ENCODE results near the gene COIL. TPM values are rescaled to one million over a fixed set of nuclear protein-coding genes. Genes with fewer than 3 reads are reported as not detected.
A peak's percentile ranks its signal among the peaks of the same experiment; 100 is the strongest.

Gene COIL, protein sequence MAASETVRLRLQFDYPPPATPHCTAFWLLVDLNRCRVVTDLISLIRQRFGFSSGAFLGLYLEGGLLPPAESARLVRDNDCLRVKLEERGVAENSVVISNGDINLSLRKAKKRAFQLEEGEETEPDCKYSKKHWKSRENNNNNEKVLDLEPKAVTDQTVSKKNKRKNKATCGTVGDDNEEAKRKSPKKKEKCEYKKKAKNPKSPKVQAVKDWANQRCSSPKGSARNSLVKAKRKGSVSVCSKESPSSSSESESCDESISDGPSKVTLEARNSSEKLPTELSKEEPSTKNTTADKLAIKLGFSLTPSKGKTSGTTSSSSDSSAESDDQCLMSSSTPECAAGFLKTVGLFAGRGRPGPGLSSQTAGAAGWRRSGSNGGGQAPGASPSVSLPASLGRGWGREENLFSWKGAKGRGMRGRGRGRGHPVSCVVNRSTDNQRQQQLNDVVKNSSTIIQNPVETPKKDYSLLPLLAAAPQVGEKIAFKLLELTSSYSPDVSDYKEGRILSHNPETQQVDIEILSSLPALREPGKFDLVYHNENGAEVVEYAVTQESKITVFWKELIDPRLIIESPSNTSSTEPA
- total RNA-seq, result 1 to 10 TPM; 9.2 to 9.4 TPM
- long read RNA-seq, transcript COIL-201 (7 exons, 2,650 nt), result major isoform, 9 of 15 reads
- long read RNA-seq, partial matches to known transcripts, result 4 of 15 reads
- long read RNA-seq, other reads (novel, unspliced or antisense), result 2 of 15 reads

DNA sequence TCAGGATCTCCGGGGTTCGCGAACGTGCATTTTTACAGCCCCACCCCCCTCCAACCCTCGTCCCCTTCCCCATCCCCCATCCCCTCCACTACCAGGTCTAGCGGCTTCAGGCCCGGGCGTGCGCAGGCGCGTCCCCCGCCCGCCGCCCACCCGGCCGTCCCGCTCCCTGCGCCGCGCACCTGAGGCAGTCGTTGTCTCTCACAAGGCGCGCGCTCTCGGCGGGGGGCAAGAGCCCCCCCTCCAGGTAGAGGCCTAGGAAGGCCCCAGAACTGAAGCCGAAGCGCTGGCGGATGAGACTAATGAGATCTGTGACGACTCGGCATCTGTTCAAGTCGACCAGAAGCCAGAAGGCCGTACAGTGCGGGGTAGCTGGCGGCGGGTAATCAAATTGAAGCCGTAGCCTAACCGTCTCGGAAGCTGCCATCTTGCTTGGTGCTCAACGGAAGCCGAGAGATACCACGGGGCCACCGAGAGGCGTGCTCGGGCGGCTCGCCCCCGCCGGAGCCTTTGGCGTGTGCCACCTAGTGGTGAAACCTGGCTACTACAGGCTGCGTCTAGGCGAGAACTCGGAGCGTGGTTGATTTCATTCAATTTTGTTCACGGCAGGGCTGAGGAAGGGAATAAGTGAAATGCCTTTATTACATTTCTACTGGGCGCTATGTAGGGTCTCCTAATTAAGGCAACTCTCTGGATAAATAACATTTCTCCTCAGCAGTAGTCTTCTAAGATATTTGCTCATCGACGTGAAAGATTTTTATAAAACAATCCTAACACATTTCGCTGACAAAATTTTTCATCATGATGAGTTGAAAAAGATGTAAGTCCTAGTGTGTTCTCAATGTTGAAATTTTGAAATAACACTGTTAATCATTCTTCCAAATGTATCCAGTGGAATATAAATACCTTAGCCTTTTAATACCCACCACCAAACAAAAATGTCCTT lies at the start of gene COIL:
COIL (minus strand) TSS at position 455 of the 943 bp plus-strand sequence; CDS start at position 424, 31 bp downstream.
- peak; percentile 98 to 99 for ATAC-seq

GRCh38 chr17:57010487-57010886 lies 49.6 kb upstream of the COIL start:
- intact Hi-C loops (cut with DNase I), result no loop called here

More for the DNA sequence above, at the start of gene COIL:
- peak; percentile 92 for DNase-seq
- intact Hi-C loops (cut with DNase I), result no loop called here

GRCh38 chr17:57009737-57010445 lies 49.0 kb upstream of the COIL start:
- intact Hi-C loops (cut with DNase I), result loop anchor here (5.0 to 10.0 kb wide), 2 partner anchors 102 to 105 kb away; no protein-coding TSS in a partner anchor
- peak; percentile 51 for DNase-seq

More at GRCh38 chr17:57010487-57010886, 49.6 kb upstream of the COIL start:
- no peak for DNase-seq
- no peak for ATAC-seq

DNA sequence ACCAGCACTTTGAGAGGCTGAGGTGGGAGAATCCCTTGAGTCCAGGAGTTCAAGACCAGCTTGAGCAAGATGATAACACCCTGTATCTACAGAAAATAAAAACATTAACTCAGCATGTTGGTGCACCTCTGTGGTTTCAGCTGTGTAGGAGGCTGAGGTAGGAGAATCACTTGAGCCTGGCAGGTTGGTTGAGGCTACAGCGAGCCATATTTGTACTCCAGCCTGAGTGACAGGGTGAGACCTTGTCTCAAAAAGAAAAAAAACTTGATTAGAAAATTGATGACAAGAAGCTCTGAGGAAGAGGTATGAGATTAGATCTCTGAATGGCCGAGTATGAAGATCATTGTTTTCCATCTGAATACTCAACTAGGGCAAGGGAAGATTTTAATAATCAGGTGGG lies 48.1 kb upstream of the COIL start:
- DNase-seq (no peak), ATAC-seq (no peak)
- intact Hi-C loops (cut with DNase I), result loop anchor here (5.0 to 10.0 kb wide), 2 partner anchors 103 to 106 kb away; no protein-coding TSS in a partner anchor

More at GRCh38 chr17:57009737-57010445, 49.0 kb upstream of the COIL start:
- ATAC-seq, result peak; percentile 63 to 76

DNA sequence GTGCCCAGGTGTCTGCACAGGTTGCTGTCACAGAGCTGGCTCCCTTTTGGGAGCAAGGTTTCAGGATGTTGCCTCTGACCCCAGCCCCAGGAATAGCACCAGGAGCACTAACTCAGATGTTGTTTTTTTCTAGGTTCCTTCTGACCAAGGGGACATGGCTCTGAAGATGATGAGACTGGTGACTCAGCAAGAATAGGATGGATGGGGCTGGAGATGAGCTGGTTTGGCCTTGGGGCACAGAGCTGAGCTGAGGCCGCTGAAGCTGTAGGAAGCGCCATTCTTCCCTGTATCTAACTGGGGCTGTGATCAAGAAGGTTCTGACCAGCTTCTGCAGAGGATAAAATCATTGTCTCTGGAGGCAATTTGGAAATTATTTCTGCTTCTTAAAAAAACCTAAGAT lies 45.2 kb upstream of the COIL start:
- no peak for DNase-seq
- no peak for ATAC-seq
- intact Hi-C loops (cut with DNase I), result loop anchor here (5.0 to 10.0 kb wide), 2 partner anchors 106 to 109 kb away; no protein-coding TSS in a partner anchor

GRCh38 chr17:57004944-57005579 lies 44.2 kb upstream of the COIL start:
- DNase-seq (no peak), ATAC-seq (peak; percentile 29 to 61)
- intact Hi-C loops (cut with DNase I), result loop anchor here (5.0 to 10.0 kb wide), 2 partner anchors 107 to 110 kb away; no protein-coding TSS in a partner anchor

DNA sequence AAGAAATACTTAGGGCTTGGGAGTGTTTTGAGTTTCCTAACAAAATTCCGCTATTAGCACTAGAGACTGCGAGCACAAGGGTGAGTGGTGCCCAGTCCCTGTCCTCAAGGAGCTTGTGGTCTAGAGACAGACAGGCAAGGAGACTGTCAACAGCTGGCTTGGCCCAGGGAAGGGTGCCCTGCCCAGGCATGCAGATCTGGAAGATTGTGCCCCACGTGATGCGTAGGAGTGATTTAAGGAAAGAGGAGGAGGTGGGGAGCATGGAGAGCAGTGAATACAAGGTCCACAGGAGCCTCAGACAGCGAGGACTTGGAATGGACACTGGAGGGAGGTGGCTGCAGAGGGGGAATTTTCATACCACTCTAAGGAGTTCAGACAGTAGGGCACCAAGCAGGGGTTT lies 42.1 kb upstream of the COIL start:
- intact Hi-C loops (cut with DNase I), result loop anchor here in 1 of 2 donors (10.0 kb wide), 1 partner anchor 112 kb away; no protein-coding TSS in a partner anchor
- ATAC-seq, result no peak

DNA sequence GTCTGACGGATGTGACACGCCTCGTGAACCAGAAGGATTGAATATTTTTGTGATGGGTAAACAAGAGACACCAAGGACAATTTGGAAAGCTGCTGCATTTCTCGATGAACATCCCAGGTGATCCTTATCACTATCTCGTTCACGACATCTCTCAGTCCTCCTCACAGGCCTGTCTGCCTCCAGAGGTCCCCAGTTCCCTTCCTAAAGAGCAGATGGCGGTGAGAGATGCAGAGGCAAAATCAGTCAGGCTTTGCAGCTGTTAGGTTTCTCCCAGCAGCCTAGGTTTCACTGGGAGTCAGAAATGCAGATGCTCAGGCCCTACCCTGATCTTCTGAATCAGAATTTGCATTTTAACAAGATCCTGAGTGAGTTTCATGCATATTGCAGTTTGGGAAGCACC lies 40.7 kb upstream of the COIL start:
- DNase-seq (no peak), ATAC-seq (no peak)
- intact Hi-C loops (cut with DNase I), result loop anchor here in 1 of 2 donors (10.0 kb wide), 1 partner anchor 113 kb away; no protein-coding TSS in a partner anchor

More for the DNA sequence above, 42.1 kb upstream of the COIL start:
- DNase-seq, result no peak

- intact Hi-C loops (cut with DNase I), result no loop called here
- DNase-seq, result no peak
- ATAC-seq, result no peak
Observed at GRCh38 chr17:56997313-56997712, 36.5 kb upstream of the COIL start.

- DNase-seq, result no peak
- ATAC-seq, result no peak
Observed at GRCh38 chr17:56995766-56996165, 34.9 kb upstream of the COIL start.

GRCh38 chr17:56994009-56994792 lies 33.4 kb upstream of the COIL start:
- intact Hi-C loops (cut with DNase I), result no loop called here
- peak in 1 of 2 donors; percentile 85 for ATAC-seq
- no peak for DNase-seq

More at GRCh38 chr17:56995766-56996165, 34.9 kb upstream of the COIL start:
- intact Hi-C loops (cut with DNase I), result no loop called here

DNA sequence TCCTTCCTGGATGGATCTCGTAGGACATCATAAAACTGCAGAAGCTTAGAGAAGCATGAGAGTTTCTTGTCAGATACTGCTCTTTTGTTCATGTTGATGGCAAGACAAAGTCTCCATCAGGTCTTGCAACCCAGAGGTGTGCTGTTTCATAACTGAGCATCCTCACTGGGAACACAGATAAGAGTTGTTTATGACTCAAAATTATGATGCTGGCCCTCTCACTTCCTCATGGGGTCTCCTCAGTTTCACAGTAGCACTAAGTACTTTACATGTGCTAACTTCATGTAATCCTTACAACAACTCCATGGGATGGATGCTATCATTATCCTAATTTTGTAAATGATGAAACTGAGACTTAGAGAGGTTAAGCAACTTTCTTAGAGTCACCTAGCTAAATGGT lies 31.5 kb upstream of the COIL start:
- ATAC-seq (no peak), DNase-seq (no peak)
- intact Hi-C loops (cut with DNase I), result no loop called here

DNA sequence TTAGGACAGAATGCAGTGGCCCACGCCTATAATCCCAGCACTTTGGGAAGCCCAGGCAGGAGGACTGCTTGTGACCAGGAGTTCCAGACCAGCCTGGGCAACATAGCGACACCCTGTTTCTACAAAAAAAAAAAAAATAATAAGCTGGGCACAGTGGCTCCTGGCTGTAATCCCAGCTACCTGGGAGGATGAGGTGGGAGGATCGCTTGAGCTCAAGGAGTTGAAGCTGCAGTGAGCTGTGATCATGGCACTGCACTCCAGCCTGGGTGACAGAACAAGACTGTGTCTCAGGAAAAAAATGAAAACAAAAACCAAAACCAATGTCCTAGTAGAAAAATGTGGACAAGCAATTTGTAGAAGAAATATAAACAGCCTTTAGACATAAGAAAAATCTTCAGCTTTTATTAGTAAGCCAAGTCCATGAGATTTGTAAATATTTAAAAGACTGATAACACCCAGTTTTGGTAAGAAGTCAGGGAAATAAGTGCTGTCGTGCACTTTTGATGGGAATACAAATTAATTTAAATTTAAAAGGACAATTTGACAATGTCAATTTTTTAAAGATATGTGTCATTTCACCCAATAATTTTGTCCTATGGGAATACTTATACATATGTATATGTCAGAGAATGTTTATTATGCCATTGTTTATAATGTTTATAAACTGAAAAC lies 28.2 kb upstream of the COIL start:
- ATAC-seq (no peak), DNase-seq (no peak)
- intact Hi-C loops (cut with DNase I), result no loop called here

- intact Hi-C loops (cut with DNase I), result no loop called here
- no peak for DNase-seq
- no peak for ATAC-seq
Observed at GRCh38 chr17:56987283-56987834, 26.5 kb upstream of the COIL start.

DNA sequence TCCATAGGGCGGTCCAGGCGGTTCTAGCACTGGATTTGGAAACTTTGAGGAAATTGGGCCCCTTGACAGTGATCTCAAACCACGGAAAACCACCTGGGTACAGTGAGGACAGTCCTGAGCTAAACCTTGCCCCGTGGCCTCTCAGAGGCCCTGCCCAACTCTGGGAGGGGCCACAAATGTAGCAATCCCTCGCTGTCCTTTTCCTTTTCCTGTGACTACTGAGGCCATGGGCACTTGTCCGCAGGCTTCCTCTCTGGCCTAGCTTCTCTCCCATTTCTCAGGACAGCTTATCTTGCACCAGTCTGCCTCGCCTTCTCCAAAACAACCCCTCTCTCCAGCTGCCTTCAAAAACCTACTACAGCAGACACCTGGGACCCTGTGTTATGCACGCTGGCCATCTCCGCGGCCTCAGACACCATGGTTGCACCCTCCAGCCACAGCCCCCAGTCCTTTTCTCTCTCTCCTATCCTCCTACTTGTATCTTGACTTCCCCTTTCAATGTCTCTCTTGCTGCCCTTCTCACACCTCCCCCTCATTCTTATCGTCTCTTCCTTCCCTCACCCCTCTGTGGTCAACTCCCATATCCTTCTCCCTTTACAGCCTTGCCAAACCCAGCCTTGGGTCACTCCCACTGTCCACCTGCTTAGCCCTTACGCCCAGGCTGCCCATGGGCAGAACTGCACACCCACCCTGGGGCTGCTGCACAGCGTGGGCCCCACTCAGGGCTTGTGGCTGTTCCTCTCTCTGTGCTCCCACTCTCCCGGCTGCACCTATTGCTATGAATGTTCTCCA lies 24.7 kb upstream of the COIL start:
- ATAC-seq (peak; percentile 19 to 69), DNase-seq (no peak)
- intact Hi-C loops (cut with DNase I), result no loop called here
